Activated CD4-positive, alpha-beta T cell treated with anti-CD3 and anti-CD28 coated beads for 1 hour (primary cell): ENCODE data around the gene MRPL27.
"Not testable (repeated sequence)": the region's sequence is repeated elsewhere in the genome, so short reads cannot be mapped to it uniquely, and the experiment has no call there.

Source experiments
- DNase-seq: peaks from one replicate; pipeline ENCODE4 v3.0.0-alpha.2; 2020

Gene MRPL27

GRCh38 chr17:50344731-50345365 lies 28.1 kb downstream of the MRPL27 start:
- DNase-seq = no peak

GRCh38 chr17:50339381-50339780 lies 33.6 kb downstream of the MRPL27 start:
- no peak for DNase-seq

- DNase-seq = no peak
These were observed 34.3 kb downstream of the MRPL27 start for GRCh38 chr17:50338645-50339044.

- DNase-seq = no peak
These were observed 35.0 kb downstream of the MRPL27 start for GRCh38 chr17:50337956-50338355.

- DNase-seq = not testable (repeated sequence)
These were observed 39.5 kb downstream of the MRPL27 start for GRCh38 chr17:50333291-50334057.

GRCh38 chr17:50332196-50332595 lies 40.8 kb downstream of the MRPL27 start:
- no peak for DNase-seq

- DNase-seq = no peak
These were observed 41.7 kb downstream of the MRPL27 start for GRCh38 chr17:50331085-50331791.

- no peak for DNase-seq
These were observed 42.7 kb downstream of the MRPL27 start for GRCh38 chr17:50330151-50330775.

- DNase-seq = no peak
These were observed 43.3 kb downstream of the MRPL27 start for GRCh38 chr17:50329716-50330115.

GRCh38 chr17:50328363-50329325 lies 44.3 kb downstream of the MRPL27 start:
- DNase-seq = no peak

GRCh38 chr17:50326831-50327364 lies 46.1 kb downstream of the MRPL27 start:
- no peak for DNase-seq

- no peak for DNase-seq
These were observed 47.1 kb downstream of the MRPL27 start for GRCh38 chr17:50325906-50326305.

GRCh38 chr17:50323060-50323459 lies 49.9 kb downstream of the MRPL27 start:
- no peak for DNase-seq

- DNase-seq = no peak
These were observed 50.7 kb downstream of the MRPL27 start for GRCh38 chr17:50322271-50322670.

GRCh38 chr17:50319306-50320004 lies 53.5 kb downstream of the MRPL27 start:
- DNase-seq = no peak

- DNase-seq = no peak
These were observed 54.3 kb downstream of the MRPL27 start for GRCh38 chr17:50318501-50319285.
